GM18858 (cell line): ENCODE results near the gene CD8A.

Experiments used
- ATAC-seq: cut with Tn5 transposase; IDR thresholded peaks from one replicate; pipeline ENCODE4 v1.9.1; 2021; ENCODE audit not compliant: unreplicated experiment

Gene CD8A

DNA sequence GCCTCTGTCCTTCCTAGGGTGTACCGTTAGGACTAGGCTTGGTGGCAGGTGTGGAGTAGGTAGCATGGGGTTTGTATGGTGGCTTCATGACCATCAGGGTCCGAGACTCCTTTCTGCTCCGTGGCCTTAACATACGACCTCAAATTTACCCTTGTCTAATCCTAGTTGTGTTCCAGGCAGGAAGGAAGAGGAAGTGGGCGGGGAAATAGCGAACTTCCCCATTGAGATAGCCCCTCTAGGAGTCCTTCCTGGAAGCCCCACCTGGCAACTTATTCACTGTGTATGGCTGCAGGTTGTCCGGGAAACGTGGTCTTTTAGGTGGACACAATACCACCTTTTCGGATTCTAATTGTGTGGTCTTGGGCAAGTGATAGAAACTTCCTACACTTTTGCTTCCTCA is 9.3 kb downstream of the CD8A start:
- ATAC-seq: no peak

DNA sequence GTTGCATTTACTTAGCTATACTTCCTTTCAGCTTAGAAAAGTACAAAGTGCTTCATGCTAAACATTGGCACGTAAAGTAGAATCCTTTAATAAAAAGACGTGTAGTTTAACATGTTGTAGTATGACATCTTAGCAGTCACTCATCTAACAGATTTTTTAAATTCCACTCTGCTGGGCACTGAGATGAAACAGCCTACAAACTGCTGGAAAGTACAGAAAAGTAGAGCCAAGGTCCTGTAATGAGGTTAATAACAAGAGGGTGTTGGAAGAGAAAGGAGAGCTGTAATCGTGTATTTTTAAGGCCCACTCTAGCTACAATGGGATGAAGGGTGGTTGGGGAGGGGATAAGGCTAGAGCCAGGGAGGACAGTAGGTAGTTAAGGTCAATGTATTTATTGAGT is 10.7 kb downstream of the CD8A start:
- no peak for ATAC-seq

DNA sequence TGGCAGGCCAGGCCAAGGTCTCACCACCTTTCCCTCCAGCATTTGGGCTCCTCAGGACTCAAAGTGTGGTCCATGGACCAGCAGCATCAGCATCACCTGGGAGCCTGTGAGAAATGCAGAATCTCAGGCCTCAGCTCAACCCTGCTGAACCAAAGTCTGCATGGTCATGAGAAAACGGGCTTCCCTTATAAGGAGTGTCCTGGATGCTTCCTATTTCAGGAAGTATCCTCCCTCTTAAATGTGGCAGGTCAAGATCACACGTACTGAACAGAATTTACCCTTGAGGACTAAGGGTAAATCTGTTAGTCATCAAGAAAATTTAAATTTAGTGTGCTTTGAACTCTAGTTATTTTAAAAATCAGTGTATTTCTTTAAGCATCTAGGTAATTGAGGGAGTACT is 11.8 kb downstream of the CD8A start:
- ATAC-seq: no peak

DNA sequence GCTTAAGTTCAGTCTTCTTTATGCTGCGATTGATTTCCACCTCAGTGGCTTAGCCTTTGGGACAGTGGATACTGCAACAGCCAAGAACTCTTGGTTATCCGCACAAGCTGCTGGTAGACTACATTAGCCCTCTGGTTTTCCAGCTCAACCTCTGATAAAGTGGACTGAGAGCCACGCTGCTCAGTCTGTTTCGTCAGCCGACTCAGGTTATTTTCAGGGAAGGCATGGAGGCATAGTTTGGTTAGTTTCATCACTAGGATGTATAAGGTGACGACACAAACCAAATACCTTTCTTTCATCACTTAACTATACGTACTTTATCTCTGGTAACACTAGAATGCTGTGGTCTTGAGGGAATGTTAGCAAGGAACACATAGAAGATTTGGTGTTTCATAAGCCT is 14.2 kb downstream of the CD8A start:
- no peak for ATAC-seq

DNA sequence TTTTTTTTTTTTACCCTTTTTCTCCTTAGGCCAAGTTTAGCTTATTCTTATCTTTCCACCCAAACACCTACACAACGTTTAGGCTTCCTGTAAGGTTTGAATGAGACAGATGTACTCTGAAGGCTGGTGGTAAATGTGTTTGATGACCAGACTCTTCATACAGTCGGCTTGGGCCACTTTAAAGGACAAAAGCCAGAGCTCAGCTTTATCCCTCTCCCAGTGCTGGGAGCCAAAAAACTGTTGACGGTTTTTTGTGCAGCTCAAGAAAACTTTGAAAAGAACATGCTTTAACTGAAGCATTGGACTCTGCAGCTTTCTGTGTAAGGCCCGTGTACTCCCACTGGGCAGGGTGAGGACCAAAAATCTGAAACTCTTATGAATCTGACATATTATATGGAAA is 15.4 kb downstream of the CD8A start:
- no peak for ATAC-seq

DNA sequence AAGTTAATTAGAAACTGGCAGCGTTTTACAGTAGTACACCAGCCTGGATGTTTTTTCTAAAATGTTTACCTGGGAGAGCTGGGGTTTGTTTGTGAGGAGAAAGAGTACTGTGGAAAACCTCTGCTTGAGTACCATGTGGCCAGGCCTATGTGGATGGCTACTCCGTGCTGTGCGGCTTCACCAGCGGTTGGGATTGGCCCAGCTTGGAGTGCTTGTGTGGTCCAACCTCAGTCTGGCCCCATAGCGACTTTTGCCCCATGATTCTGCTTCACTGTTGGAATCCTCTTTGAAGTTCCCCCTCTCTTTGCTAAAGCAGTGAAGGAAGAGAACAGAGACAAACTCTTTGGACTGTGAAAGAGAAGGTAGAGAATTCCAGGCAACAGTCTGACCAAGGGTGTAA is 15.9 kb downstream of the CD8A start:
- no peak for ATAC-seq

DNA sequence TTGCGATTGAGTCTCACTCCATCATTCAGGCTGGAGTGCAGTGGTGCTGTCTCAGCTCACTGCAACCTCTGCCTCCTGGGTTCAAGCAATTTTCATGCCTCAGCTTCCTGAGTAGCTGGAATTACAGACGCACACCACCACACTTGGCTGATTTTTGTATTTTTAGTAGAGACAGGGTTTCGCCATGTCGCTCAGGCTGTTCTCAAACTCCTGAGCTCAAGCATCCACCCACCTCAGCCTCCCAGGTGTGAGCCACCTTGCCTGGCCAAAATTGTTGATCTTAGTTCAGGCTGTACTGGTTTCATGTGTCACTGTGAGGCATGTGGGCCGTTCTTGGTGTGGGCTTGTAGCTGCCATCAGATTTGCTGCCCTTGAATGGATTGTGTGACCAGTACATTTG is 18.1 kb downstream of the CD8A start:
- no peak for ATAC-seq

DNA sequence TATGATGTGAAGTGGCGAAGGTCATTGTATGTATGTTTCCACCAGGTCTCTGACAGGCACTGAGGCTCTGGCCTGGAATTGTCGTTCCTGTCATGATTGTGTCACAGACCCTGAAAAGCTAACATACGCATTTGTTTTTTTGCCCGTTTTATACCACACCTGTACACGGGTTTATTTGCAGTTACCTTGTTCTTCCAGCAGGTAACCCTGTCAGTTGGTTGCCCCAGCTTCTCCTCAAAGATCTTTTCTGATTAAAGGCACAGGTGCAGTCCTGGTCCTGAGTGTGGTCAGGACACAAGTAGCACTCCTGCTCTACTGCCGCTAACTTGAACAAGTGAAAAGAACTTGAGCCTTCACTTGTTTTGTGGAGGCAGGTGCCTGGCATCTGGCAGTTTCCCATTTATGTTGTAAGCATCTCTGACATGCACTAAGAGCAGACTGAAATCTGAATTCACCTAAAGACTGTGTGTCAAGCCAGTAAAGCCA is 19.9 kb downstream of the CD8A start:
- ATAC-seq: no peak

DNA sequence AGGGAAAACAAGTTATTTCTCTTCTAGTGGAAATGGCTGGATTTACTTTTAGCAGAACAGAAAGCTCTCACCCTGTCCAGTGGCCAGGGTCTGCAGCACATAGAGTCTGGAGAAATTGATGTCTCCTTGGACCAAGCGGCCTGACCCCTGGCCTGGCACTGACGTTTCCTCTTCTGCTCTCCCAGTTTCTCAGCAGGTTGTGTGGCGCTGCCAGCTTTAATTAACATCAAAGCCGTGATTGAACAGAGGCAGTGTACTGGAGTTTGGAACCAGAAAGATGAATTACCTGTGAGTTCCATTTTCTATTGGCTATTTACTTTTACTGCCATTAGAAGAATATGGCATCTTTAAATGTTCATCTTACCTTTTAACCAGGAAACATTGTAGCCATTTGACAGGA is 20.9 kb downstream of the CD8A start:
- ATAC-seq: no peak

DNA sequence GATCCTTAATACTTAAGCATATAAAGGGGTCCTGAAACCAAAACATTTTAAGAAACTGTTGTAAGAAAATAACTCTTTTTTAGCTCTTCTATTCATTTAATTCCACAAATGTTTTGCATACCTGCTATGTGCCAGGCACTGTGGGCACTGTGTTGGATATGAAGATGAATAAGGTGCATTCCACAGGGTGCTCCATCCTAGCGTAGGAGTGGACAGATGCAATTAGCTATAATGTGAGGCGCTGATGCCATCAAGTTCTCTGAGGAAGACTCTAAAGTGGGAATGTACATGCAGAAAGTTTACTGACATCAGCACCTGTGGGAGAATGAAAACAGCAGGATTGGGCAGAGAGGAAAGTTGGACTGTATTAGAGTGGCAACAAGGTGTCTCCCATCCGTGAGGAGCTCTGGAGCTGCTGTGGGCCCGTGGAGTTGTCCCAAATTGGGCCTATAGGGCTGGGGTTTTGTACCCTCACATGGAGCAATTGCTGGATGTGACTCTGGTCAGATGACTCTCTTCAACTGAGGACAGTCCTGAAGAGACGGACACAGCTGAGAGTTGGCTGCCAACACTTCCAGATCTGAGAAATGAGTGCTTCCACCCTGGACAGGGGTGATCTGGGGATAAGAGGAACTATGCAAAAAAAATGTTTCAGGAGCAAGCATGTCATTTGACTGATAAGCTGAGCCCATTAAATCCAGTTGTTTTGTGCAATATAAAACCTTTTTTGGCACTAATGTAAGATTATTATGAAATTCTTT is 22.3 kb downstream of the CD8A start:
- ATAC-seq: no peak

DNA sequence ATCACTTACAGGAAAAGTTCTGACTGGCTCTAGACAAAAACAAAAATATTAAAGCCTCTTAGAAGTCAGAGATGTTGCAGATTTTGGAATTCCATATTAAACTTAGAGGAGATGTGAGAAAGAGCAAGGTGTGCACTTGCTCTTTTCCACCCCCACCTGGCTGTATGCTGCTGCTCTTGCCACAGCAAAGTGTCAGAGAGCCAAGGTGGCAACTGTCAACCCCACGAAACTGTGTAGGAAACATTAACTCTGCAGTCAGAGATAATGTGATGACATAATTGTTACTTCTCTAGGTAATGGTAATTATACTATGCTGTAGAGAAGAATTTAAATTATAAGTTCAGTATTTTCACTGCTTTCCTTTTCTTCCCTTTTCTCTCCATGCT is 25.4 kb downstream of the CD8A start:
- ATAC-seq: no peak

DNA sequence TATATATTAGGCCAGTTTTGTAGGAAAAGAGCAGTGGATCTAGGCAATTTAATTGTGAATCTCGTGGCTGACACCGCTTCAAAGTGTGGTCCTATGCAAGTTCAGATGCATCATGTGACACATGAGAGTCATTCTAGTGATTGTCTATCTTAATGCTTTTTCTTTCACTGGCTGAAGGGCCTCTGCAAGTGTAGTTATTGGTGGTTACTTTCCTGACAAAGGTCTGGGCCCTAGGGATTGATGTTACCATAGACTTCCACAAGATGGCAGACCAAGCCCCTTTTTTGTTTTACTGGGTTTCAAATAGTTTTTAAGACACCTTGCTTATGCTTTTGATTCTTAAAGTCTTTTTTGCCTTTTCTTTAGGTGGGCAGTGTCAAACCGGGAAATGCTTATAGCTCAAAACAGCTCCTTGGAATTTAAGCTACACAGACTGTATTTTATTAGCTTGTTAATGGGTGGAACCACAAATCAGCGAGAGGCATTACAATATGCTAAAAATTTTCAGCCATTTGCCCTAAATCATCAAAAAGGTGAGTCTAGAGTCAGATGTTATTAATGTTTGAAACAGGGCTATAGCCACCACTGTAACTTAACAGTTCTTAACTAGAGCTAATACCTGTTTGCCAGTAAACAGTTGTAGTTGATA is 25.9 kb downstream of the CD8A start:
- ATAC-seq: no peak

DNA sequence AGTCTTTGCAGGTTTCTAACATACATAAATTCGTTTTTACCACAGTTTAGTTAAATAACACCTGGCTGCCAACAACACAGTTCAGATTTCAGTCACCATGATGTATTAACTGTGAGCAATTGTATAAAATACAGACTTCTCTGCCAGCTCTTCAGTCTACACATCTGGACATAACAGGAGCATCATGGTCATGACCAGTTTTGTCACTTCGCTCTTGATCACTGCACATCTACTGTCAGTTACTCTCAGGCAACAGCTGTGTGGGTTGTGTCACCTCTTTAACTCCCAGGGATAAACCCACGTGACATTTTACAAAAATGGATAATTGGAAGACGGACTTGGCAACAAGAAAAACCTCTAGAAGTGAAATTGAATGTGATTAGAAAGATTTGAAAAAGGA is 30.3 kb downstream of the CD8A start:
- no peak for ATAC-seq

DNA sequence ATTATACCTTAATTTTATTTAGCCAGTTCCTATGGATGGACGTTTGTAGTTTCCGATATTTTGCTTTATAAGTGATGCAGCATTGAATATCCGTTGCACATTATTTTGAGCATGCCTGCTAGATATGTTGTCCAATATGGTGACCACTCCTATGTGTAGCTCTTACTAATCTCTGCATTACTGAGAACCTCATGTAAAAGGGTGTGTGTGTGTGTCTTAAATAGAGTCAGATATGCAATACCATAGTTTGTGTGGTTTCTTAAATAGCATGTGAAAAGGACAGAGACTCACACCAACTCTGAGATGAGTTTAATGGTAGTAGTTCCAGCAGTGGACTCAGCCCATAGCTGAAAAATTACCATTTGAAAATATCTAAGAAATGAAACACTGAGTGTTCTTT is 32.3 kb downstream of the CD8A start:
- no peak for ATAC-seq

DNA sequence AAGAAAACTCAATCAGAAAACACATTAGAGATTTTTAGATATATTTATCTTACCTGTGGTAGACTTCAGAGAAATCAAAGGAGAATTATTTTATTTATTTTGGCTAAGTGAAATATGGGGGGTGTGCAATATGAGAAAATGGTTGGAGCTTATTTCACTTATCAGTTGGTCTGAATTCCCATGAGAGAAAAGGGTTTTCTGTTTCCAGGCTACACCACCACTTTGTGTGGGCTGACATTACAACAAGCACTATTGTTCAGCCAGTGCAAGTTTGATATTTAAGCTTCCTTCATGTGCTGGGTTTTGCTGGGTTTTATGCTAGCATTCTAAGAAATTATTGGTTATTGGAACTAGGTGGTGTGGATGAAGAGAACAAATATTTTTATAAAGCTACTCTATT is 37.1 kb downstream of the CD8A start:
- ATAC-seq: no peak

DNA sequence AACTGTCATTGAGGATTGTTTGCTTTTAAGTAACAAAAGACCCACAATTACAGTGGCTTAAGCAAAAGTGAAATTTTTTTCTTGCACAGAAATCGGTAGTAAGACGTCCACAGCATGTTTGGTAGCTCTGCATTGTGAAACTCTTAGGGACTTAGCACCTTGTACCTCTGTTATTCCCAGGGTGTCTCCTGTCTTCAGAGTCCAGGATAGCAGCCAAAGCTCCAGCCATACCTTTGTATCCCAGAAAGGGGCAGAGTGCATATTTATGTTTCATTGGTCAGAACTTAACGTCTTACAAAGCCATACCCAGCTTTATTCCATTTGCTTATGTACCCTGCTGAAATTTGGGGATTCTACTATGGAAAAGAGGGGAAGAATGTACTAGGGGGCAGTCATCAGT is 37.8 kb downstream of the CD8A start:
- no peak for ATAC-seq

DNA sequence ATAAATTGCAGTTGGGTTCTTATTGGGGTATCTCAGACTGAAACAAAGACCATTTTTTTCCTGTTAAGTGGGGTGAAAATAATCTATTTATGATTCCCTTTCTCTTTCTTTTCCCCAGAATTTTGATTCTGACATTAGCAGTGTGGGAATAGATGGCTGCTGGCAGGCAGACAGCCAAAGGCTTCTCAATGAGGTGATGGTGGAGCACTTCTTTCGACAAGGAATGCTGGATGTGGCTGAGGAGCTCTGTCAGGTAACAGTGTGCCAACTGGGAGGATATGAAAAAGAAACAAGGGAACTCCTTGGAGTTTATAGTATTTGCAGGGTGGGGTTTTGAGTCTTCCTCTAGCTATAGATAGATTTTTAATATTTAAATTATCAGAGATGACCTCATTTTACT is 38.9 kb downstream of the CD8A start:
- ATAC-seq: no peak

DNA sequence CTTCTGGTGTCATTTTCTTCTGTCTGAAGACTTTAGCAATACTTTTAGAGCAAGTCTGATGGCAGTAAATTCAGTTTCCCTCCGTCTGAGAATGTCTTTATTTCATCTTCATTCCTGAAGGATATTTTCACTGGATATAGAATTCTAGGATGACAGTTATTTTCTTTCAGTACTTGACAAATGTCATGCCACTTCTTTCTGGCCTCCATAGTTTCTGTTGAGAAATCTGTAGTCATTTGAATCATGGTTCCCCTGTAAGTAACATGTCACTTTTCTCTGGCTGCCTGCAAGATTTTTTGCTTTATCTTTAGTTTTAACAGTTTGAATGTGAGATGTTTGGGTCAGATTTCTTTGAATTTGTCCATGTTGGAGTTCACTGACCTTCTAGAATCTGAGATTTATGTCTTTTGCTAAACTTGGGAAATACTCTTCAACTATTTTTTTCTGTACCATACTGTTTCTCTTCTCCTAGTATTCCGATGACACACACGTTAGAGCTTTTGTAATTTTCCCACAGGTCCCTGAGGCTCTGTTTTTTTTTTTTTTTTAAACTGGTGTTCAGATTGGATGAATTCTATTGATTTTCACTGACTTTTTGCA is 40.4 kb downstream of the CD8A start:
- ATAC-seq: no peak

DNA sequence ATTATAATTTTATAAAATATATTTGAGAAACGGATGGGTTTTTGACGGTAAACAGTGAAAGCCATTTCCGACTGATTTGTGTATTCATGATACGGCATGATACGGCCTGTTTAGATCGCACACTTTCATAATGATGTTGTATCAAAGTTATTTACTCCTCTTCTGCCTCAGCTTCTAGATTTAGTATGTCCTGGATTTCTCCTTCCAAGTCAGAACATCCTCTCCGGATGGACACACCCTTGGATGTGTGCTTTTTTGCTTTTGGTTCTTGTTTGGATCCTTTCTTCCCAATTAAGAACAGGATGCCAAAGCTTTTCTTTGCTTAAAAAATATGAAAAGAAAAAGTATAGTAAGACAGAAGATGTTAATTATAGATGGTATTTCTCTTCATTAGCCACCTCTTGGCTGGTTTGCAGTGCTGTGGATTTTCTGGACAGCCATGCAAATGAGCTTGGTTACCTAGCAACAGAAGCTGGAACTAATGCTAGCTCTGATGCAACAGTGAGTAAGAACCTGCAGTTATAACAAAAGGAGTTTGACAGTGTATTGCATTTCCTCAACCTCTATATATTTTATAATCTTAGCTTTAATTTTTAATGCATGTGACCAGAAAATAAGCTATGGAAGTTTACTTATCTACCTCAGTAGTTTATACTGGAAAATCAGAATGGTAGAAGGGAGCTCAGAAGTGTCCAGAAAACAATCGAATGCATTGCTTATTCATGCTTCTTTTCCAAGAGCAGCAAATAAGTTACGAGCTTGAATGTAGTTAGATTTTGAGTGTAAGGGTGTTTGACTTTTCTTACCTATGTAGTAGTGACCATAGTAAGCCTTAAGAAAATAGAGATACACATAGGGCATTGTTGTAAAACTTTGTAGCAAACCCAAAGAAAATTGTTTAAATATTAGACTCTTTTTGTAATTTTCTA is 42.7 kb downstream of the CD8A start:
- ATAC-seq: no peak

DNA sequence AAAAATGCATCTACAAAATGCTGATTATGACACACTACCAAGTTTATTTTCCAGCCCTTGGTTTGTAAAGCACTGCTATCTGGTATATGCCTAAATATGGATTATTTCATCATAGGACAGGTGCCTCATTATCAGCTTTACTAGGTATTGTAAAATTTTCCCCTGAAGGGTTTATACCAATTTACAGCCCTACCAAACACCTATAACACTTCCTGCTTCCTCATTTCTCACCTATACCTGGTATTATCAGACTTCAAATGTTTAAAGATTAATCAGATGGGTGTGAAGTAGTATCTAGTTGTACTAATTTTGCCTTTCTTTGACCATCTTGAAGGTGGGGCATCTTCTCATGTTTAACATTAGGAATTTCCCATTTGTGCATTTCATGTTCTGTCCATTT is 43.8 kb downstream of the CD8A start:
- no peak for ATAC-seq

DNA sequence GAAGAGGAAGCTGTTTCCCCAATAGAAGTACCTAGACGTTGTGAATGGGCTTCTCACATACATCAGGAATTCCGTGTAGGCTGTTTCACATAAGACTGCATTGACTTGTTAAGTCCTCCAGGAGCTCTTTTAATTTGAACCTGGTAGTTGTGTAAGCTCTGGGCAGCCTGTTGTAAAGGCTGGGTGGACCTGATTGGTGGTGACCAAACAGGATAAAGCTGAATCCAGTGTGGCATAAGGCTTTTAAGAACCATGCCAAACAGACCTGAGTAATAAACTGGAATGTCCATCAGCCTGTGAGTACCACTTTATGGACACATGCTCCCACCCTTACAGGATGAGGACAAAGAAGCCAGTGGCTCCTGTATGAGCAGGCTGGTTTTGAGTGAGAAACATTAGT is 46.6 kb downstream of the CD8A start:
- no peak for ATAC-seq
